Large intestine (tissue), 3 donors: Measurements from ENCODE around the gene DNAJB5. TPM values are rescaled to one million over a fixed set of nuclear protein-coding genes. Genes with fewer than 3 reads are reported as not detected.
"Not testable (repeated sequence)": the region's sequence is repeated elsewhere in the genome, so short reads cannot be mapped to it uniquely, and the experiment has no call there.

Experiments used
- DNase-seq, 2 donors: peaks; one replicate each; pipeline versions ENCODE4 v3.0.0 to v3.0.0-alpha.2; 2013
- H3K27ac ChIP-seq: one replicate; pipeline ENCODE4 v1.5.1; 2013; ENCODE audit warnings: low read length
- H3K27me3 ChIP-seq: 2 replicates; pipeline ENCODE4 v1.6.1; 2013; ENCODE audit warnings: low read length; ENCODE audit not compliant: control insufficient read depth, insufficient read depth
- H3K36me3 ChIP-seq: 2 replicates; pipeline ENCODE4 v1.6.1; 2013; ENCODE audit warnings: low read length; ENCODE audit not compliant: control insufficient read depth, insufficient read depth
- H3K4me1 ChIP-seq: one replicate; pipeline ENCODE4 v1.6.1; 2013; ENCODE audit warnings: low read length; ENCODE audit not compliant: control insufficient read depth, insufficient read depth
- H3K4me3 ChIP-seq: one replicate; pipeline ENCODE4 v1.5.1; 2013; ENCODE audit warnings: low read length
- H3K9me3 ChIP-seq: one replicate; pipeline ENCODE4 v1.6.1; 2013; ENCODE audit warnings: mild to moderate bottlenecking, low read depth, low read length, moderate library complexity; ENCODE audit not compliant: control insufficient read depth
- WGBS: methylation state at CpG from one replicate; pipeline ENCODE4 v1.1.5; 2013; ENCODE audit warnings: low lambda C conversion rate; ENCODE audit not compliant: insufficient coverage; 5-methylcytosine and 5-hydroxymethylcytosine counted together
- polyA plus RNA-seq: library from polyadenylated mRNA; unstranded; fragments of 120-200 nt; gene quantifications from one replicate; pipeline ENCODE4 v1.2.1, GENCODE V29; 2013

Gene DNAJB5
- polyA plus RNA-seq, 1 donor, result 9.7 TPM

GRCh38 chr9:34998266-34998665 lies 8.7 kb downstream of the DNAJB5 start:
- Histone ChIP-seq H3K4me1 (peaks cover 44% of the 10 kb centered on the region), H3K27me3 (no peaks in the 10 kb centered on the region), H3K9me3 (no peaks in the 10 kb centered on the region), H3K4me3 (no peak overlapping the region), H3K27ac (peak overlapping the region; percentile 95), H3K36me3 (peaks cover 5% of the 10 kb centered on the region)
- WGBS, result 100% methylated on average over 1 of the region's 3 CpGs
- no peak for DNase-seq

- Histone ChIP-seq H3K27me3 (no peaks in the 10 kb centered on the region), H3K4me1 (peaks cover 35% of the 10 kb centered on the region), H3K36me3 (peaks cover 5% of the 10 kb centered on the region), H3K27ac (no peak overlapping the region), H3K4me3 (no peak overlapping the region), H3K9me3 (no peaks in the 10 kb centered on the region)
- DNase-seq, result no peak
- no CpG with 5 or more reads among the region's 2 CpGs for WGBS
These were observed 10.0 kb downstream of the DNAJB5 start for GRCh38 chr9:34999576-34999975.

- no peak for DNase-seq
- no peaks in the 10 kb centered on the region for H3K27me3 ChIP-seq
- H3K36me3 ChIP-seq, result peaks cover 5% of the 10 kb centered on the region
- H3K4me3 ChIP-seq, result no peak overlapping the region
- H3K27ac ChIP-seq, result no peak overlapping the region
- 80% methylated on average over 1 of the region's 6 CpGs for WGBS
- H3K4me1 ChIP-seq, result peaks cover 25% of the 10 kb centered on the region
- no peaks in the 10 kb centered on the region for H3K9me3 ChIP-seq
These were observed 11.2 kb downstream of the DNAJB5 start for GRCh38 chr9:35000535-35001284.

GRCh38 chr9:35001285-35001677 lies 11.7 kb downstream of the DNAJB5 start:
- H3K4me3 ChIP-seq, result no peak overlapping the region
- H3K9me3 ChIP-seq, result no peaks in the 10 kb centered on the region
- peaks cover 20% of the 10 kb centered on the region for H3K4me1 ChIP-seq
- no peak for DNase-seq
- H3K36me3 ChIP-seq, result peaks cover 5% of the 10 kb centered on the region
- WGBS, result no CpG with 5 or more reads among the region's 2 CpGs
- H3K27me3 ChIP-seq, result no peaks in the 10 kb centered on the region
- H3K27ac ChIP-seq, result no peak overlapping the region

- H3K36me3 ChIP-seq, result peaks cover 4% of the 10 kb centered on the region
- H3K27me3 ChIP-seq, result no peaks in the 10 kb centered on the region
- H3K4me3 ChIP-seq, result no peak overlapping the region
- WGBS, result no CpG with 5 or more reads among the region's 2 CpGs
- DNase-seq, result no peak
- no peak overlapping the region for H3K27ac ChIP-seq
- H3K4me1 ChIP-seq, result peaks cover 15% of the 10 kb centered on the region
- no peaks in the 10 kb centered on the region for H3K9me3 ChIP-seq
These were observed 12.4 kb downstream of the DNAJB5 start for GRCh38 chr9:35001803-35002502.

- no peaks in the 10 kb centered on the region for H3K9me3 ChIP-seq
- no peaks in the 10 kb centered on the region for H3K27me3 ChIP-seq
- no peak overlapping the region for H3K4me3 ChIP-seq
- H3K36me3 ChIP-seq, result no peaks in the 10 kb centered on the region
- no peak for DNase-seq
- no peak overlapping the region for H3K27ac ChIP-seq
- peaks cover 9% of the 10 kb centered on the region for H3K4me1 ChIP-seq
These were observed 13.1 kb downstream of the DNAJB5 start for GRCh38 chr9:35002623-35003022.

- H3K4me3 ChIP-seq, DNase-seq, H3K36me3 ChIP-seq, H3K27me3 ChIP-seq, H3K9me3 ChIP-seq, H3K4me1 ChIP-seq, H3K27ac ChIP-seq: not testable (repeated sequence)
- 61% methylated on average over 11 of the region's 14 CpGs for WGBS
These were observed 14.8 kb downstream of the DNAJB5 start for GRCh38 chr9:35004299-35004698.

GRCh38 chr9:35010351-35010958 lies 20.9 kb downstream of the DNAJB5 start:
- DNase-seq, result no peak
- no peaks in the 10 kb centered on the region for H3K27me3 ChIP-seq
- 100% methylated on average over 2 of the region's 3 CpGs for WGBS
- H3K4me3 ChIP-seq, result no peak overlapping the region
- H3K27ac ChIP-seq, result no peak overlapping the region
- H3K9me3 ChIP-seq, result peaks cover 12% of the 10 kb centered on the region
- no peaks in the 10 kb centered on the region for H3K4me1 ChIP-seq
- peaks cover 5% of the 10 kb centered on the region for H3K36me3 ChIP-seq

- Histone ChIP-seq H3K36me3 (peaks cover 4% of the 10 kb centered on the region), H3K9me3 (peaks cover 9% of the 10 kb centered on the region), H3K4me1 (no peaks in the 10 kb centered on the region), H3K27ac (no peak overlapping the region), H3K27me3 (no peaks in the 10 kb centered on the region), H3K4me3 (no peak overlapping the region)
- no peak for DNase-seq
- WGBS, result no CpG with 5 or more reads among the region's 2 CpGs
These were observed 25.0 kb downstream of the DNAJB5 start for GRCh38 chr9:35014517-35014916.

- not testable (repeated sequence) for H3K9me3 ChIP-seq, H3K27ac ChIP-seq, H3K4me3 ChIP-seq, DNase-seq, H3K27me3 ChIP-seq, H3K4me1 ChIP-seq, H3K36me3 ChIP-seq
- no CpG with 5 or more reads among the region's 5 CpGs for WGBS
These were observed 33.9 kb downstream of the DNAJB5 start for GRCh38 chr9:35023443-35023842.
